ENCODE data around the gene SYT6.
A peak's percentile ranks its signal among the peaks of the same experiment; 100 is the strongest.

SYT6 gene

DNA sequence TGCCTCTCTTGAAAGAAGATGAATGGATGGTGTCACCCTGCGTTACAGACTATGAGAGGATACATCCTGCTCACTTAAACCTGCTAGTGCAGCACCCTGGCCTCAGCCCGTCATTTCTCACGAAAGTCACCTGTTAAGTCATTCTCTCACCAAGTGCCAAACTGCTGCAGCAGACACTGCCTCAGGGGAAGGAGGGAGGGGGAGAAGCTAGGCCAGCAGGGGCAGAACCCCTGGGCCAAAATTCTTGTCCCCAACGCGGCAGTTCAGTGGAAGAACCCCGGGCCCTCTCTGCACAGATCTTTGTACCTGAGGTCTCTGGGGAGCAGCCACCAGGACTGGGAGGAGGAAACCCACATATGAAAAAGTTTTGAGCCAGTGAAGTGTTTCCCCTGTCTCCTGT is 37.6 kb downstream of the SYT6 start:
- no peak for DNase-seq

DNA sequence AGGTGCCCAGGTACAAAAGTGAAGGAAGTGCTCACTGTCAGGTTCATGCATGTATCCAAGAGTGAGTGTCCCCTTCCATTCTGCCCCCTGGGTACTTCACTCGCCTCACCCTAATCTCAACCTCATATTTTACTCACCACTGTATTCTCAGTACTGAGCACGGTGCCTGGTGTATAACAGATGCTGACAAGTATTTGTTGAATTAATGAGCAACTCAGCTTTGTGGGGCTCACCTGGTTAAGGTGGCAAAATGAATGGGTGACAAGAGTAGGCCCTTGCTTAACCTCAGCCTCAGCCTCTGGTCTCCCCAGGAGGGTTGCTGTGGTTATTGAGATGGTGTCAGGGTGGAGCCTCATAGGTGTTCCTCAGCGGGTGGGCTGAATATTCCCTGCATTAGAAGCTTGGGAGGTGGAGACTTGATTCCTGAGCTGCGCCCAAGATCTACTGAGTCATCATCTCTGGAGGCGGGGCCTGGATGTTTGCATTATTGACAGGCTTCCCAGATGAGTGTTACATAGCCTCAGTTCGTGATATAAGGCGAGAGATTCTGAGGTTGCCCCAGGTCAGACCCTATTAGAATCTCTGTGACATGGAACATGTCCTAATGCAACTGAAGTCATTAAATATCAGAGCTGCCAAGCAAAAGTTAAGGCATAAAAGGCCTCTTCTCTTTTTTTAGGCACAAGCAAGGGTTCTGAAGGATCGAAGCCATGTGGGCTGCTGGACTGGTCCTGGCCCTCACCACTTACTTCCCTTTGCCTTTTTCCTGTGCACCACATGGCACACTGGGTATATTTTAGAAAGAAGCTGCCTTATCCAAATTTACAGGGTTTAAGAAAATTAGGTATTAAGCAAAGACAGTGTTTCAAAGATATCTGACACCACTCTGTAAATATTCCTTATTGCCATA is 39.2 kb downstream of the SYT6 start:
- no peak for DNase-seq

DNA sequence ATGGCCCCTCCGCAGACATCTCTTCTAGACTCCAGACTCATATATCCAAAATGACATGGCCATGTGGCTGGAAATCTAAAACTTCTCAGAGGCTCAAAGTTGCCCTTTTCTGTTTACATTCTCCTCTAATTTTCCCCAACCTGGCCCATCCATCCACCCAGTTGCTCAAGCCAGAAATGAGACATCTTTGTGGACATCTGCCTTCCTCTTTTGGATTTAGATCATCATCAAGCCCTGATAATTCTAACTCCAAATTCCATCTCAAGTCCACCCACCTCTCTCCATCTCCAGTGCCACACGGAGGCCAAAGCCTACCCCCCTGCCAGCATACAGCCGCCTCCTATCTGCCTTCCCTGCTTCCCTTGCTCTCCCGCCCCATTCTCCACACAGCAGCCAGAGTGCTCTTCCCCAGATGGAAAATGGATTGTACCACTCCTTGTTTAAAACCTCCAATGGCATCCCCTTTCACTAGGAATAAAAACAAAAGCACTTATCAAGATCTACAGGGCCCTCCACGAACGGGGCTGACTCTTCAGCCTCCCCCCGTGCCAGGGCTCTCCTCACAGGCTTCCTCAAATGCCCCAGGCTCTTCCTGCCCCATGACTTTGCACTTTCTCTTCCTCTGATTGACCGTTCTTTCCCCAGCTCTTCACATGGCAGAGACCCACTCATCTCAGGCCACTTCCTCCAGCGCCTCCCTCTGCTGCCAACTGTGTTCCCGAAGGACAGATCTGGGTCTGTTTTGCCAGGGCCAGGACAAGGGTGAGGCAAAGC is 40.1 kb downstream of the SYT6 start:
- no peak for DNase-seq

GRCh38 chr1:114112775-114113174 is 40.9 kb downstream of the SYT6 start:
- no peak for DNase-seq

DNA sequence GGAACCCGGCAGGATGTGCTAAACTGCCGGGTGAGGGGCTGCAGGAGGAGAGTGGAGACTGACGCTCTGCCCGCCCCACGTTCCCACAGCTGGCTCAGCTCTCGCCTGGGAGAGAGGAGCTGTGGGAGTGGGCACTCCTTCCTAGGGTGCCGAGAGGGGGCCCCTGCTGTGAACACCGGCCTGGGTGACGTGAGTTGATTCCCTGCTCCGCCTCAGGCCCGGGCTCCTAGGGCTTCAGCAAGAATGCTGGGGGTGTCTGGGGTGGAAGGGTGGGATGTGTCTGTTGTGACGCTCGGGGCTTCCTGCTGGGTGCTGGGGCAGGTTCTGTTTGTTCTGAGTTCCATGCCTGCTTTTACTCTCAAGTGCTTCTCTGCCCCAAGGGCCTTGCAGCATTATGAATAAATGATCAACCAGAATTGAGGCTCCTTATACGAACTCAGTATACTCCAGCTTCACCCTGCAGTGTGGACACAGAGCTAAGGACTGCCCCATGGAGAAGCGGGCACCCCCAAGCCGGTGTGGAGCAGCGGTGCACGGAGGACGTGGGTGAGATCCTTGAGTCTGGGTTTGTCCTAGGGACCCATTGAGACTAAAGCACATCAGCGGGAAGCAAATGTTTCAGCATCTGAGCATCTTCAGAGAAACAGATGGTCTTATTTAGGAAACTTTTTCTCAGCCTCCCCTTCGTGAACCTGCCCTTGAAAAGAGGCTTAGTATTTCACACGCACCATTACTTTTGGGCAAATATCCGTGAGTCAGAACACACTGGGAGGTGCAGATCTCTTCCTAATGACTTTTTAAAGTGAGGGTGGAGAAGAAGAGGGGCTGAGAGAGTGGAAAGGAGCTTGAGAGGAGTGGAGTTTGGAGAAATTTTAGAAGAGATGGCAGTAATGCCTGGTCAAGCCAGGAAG is 41.7 kb downstream of the SYT6 start:
- no peak for DNase-seq

DNA sequence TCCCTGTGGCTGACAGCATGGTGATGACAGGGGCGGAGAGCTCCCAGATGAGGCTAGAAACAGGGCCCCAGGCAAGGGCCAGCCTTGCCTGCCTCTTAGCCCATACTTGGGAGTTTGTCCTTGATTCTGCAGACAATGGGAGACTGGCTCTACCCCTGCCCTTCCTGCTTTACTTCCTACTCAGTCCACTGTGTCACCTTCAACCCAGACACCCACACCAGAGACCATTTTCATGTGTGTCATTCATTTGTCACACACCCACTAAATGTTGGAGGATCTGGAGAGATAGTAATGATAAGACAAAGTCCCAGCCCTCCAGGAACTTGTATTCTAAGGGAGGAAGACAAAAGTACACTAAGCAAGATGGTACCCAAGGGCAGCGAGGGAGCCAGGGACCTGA is 43.7 kb downstream of the SYT6 start:
- DNase-seq, result no peak

DNA sequence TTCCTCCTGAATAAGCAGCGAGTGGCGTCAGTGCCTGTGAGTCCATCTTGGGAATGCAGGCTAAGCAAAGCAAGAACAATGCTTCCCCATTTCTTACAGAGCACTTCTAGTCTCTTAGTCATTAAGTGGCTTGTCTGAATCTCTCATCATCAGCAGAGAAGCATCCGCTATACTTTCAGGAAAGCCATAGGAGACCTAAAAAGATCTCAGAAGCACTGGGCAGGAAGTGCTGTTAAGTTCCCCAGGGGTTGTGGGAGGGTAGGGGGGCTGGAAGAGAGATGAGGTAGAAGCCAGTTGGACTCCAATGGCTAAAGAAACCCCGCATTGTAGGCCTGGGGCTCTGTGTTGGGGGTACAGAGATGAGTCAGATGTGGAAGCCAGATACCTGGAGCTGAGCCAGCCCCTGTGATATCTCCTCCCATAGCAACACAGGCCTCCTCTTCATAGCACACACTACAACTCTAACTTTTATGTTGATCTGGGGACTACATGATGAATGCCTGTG is 44.9 kb downstream of the SYT6 start:
- no peak for DNase-seq

DNA sequence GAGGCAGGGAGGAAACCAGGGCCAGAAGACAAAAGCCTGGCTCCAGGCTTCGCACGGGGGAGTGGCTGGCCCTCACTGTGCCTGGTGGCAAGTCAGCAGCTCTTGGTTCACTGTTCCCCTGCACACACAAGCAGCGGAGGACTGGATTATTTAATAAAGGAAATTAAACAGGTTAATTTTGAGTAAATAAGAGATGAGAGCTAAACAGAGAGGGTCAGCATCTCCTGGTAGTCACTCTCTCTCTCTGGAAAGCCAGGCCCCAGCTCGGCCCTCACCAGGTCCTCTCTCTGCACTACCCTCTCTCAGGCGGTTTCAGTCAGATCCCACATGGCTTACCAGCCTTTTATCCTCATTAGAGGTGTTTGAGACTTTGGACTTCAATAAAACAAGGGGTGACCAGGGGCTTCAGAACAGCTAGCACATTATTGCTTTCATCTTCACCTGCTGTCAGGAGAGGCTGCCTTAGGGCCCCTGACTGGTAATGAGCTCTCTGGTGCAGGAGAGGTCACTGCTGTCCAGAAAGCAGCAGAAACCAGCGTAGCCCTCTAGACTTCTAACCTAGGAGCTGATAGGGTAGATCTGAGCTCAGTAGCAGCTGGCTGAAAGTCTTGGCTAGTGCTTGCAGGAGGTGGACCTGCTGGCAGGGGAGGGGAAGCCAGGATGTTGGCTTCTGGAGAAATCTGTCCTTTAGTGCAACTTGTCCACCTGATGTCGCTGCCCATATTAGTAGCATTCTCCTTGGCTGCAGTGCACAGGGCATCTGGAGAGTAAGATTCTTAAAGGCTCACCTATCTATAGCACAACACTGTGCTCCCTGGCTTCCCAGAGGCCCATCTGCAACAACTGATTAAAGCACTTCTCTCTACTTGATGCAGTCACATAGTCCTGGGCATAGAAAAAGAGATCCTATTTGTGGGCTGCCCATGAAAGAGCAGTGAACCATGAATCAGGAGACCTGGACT is 45.9 kb downstream of the SYT6 start:
- peak in 1 of 2 experiments; percentile 18 for DNase-seq

DNA sequence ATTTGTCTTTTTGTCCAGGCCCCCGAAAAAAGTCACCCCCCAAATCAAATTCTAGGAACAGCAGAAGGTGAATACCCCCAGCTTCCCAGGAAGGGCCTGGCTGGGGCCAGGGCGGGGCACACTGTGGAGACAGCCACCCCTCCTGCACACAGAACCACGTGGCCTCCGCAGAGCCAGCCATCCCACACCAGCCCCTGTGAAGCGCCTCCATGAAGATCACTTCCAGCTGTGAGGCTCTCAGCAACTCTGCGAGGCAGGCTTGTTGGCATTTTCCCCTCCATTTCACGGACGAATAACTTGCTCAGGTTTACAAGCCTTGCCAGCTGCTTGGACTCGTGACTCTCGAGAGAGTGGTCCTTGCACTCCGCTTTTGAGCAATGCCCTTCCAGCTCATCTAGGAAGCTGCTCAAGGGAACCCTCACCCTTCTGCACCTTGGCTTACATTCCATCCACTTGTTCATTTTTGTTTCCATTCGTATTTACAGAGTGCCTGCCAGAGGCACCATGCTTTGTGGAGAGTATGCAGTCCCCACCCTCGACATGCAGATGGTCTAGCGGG is 48.2 kb downstream of the SYT6 start:
- DNase-seq, result peak in 1 of 2 experiments; percentile 38

DNA sequence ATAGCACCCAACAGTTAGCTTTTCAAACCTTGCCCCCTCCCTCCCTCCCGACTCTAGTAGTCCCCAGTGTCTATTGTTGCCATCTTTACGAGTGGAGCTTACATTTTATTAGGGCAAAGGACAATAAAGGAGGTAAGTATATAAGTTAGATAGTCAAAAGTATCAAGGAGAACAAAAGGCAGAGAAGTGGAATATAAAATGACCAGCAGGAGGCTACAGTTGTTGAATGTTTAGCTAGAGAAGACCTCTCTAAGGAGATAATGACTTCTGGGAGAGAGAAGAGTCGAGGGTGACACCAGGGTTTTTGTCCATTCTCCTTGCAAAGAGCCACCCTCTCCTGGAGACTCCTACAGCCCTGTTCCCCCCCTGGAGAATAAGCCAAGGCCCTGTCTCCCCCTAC is 48.7 kb downstream of the SYT6 start:
- DNase-seq, result no peak

GRCh38 chr1:114103992-114104391 is 49.7 kb downstream of the SYT6 start:
- no peak for DNase-seq

GRCh38 chr1:114102136-114102535 is 51.5 kb downstream of the SYT6 start:
- DNase-seq, result no peak

DNA sequence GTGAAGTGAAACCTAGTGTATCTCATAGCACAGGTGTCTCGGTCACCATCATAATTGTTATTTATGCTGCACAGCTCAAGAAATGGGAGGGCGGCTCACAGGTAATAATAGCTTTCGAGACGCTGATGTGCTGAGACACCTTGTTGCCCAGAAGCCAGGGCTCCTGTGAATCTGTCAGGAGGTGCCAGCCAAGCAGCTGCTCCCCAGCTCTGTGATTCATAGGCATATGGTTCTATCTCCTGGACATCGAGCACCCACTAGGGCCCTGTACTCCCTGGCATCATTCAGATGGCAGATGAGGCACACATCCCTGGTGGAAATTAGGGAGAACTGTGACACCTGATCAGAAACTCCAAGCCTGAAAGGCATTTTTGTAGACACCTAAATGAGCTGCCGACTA is 53.5 kb downstream of the SYT6 start:
- no peak for DNase-seq

- DNase-seq, result no peak
These were observed 54.4 kb downstream of the SYT6 start for GRCh38 chr1:114099268-114099667.

GRCh38 chr1:114097109-114097508 is 56.6 kb downstream of the SYT6 start:
- DNase-seq, result no peak

DNA sequence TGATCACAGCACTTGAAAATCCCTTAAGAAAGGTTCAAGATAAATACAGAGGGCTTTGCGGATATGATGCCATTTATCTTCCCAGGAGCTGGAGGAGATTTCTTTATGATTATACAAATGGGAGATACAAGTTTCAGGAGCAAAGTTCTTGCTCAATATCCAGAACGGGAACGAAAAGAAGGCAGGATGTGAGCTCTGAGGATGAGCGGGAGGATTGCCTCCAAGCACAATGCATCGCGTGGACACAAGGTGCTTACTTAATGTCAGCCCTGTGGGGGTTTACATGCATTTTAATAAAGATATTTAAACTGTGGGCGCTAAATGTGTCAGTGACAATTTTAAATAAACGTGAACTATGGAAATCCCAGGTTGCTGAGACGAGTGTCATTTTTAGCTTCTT is 59.0 kb downstream of the SYT6 start:
- no peak for DNase-seq

DNA sequence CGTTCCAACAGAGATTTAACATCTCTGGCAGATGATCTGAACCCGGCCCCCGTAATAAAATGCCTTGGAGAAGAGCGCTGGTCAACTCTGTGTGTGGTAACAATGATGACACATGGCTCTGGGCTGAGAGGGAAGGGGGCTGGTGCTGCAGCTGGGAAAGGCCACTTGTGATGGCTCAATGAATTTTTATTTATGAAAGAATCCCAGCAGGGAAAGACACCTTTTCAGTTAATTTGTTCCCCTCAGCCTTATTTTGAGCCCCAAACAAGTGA is 59.4 kb downstream of the SYT6 start:
- DNase-seq, result no peak

DNA sequence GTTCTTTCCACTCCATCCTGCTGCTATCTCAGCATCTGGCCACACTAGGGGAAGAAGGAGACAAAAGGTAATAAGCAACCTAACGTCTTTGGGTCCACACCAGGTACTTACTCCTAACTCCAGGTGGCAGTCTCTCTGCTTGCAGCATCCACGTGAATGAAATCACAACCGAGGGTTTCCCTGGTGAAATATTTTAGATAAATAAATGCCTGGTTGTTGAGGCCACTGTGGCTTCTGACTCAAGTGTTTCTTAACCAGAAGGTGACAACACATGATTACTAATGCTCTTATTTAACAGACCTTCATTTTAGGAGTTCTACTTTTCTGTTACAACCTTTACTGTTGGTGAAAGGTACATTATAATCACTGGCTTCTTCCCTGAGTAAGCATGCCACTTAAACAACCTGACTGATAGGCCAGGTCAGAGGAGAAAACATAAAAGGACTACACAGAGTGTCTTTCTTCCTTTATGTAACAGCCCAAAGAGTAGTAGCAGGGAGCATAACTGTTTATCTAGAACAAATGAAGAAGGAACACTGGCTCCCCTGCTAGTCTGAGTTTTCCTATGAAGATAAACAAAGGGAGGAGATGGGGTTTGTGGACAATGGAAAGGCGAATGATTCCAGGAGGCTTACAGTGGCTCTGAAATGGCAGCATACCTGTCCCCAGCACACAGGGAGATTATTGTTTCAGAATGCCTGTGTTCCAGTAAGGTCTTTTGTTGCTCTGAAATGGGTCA is 59.9 kb downstream of the SYT6 start:
- DNase-seq, result no peak

- no peak for DNase-seq
These were observed 61.2 kb downstream of the SYT6 start for GRCh38 chr1:114092186-114093062.

GRCh38 chr1:114091711-114092110 is 62.0 kb downstream of the SYT6 start:
- no peak for DNase-seq
